GM23338 (cell line): ENCODE results near the gene CTNNA3. TPM values are rescaled to one million over a fixed set of nuclear protein-coding genes. Genes with fewer than 3 reads are reported as not detected.

Experiments used
- ATAC-seq: fragments of 200-7000 bp; cut with Tn5 transposase; 3 replicates; pipeline ENCODE4 v1.9.1; 2020
- DNase-seq: peaks from one replicate; pipeline ENCODE4 v3.0.0-alpha.2; 2015; ENCODE audit warnings: low spot score
- H2AFZ ChIP-seq: fragments of 200-600 bp; sonication (generic); 2 replicates; pipeline ENCODE4 v1.8.0; 2016; ENCODE audit warnings: antibody characterized with exemption, mild to moderate bottlenecking, moderate library complexity
- H3F3A ChIP-seq: fragments of 200-600 bp; sonication (generic); replicated peaks from 2 replicates; pipeline ENCODE4 v1.8.0; 2017; ENCODE audit warnings: antibody characterized with exemption, mixed run types, low read depth
- H3K27ac ChIP-seq: fragments of 200-600 bp; sonication (generic); 2 replicates; pipeline ENCODE4 v1.6.1; 2016; ENCODE audit warnings: low read depth
- H3K27me3 ChIP-seq: fragments of 200-600 bp; sonication (generic); 2 replicates; pipeline ENCODE4 v1.8.0; 2016; ENCODE audit warnings: mild to moderate bottlenecking, mixed run types, moderate library complexity; ENCODE audit not compliant: insufficient read depth
- H3K36me3 ChIP-seq: fragments of 200-600 bp; sonication (generic); 2 replicates; pipeline ENCODE4 v1.8.0; 2016; ENCODE audit warnings: mild to moderate bottlenecking; ENCODE audit not compliant: insufficient read depth
- H3K4me1 ChIP-seq: fragments of 200-600 bp; sonication (generic); 2 replicates; pipeline ENCODE4 v1.8.0; 2016; ENCODE audit warnings: mild to moderate bottlenecking, moderate library complexity; ENCODE audit not compliant: insufficient read depth
- H3K4me2 ChIP-seq: fragments of 200-600 bp; sonication (generic); 2 replicates; pipeline ENCODE4 v1.7.1; 2017; ENCODE audit warnings: mixed run types
- H3K4me3 ChIP-seq: fragments of 200-600 bp; sonication (generic); 2 replicates; pipeline ENCODE4 v1.6.1; 2016; ENCODE audit warnings: mixed run types
- H3K79me2 ChIP-seq: fragments of 200-600 bp; sonication (generic); replicated peaks from 2 replicates; pipeline ENCODE4 v1.8.0; 2017; ENCODE audit warnings: mild to moderate bottlenecking; ENCODE audit not compliant: insufficient read depth
- H3K9me2 ChIP-seq: fragments of 200-600 bp; sonication (generic); 2 replicates; pipeline ENCODE4 v1.8.0; 2017; ENCODE audit not compliant: insufficient read depth
- H4K20me1 ChIP-seq: fragments of 200-600 bp; sonication (generic); replicated peaks from 2 replicates; pipeline ENCODE4 v1.8.0; 2017; ENCODE audit warnings: mild to moderate bottlenecking; ENCODE audit not compliant: insufficient read depth
- H3K27ac Mint-ChIP-seq: 2 replicates; pipeline ENCODE4 v1.8.0; 2020; ENCODE audit warnings: inconsistent platforms, mild to moderate bottlenecking, moderate library complexity, mixed read lengths
- H3K27me3 Mint-ChIP-seq: 3 replicates; pipeline ENCODE4 v1.8.0; 2022; ENCODE audit warnings: low read depth, mild to moderate bottlenecking, moderate library complexity, mixed read lengths, inconsistent platforms; ENCODE audit not compliant: insufficient read depth, poor library complexity
- H3K36me3 Mint-ChIP-seq: 3 replicates; pipeline ENCODE4 v1.8.0; 2021; ENCODE audit warnings: low read depth, mild to moderate bottlenecking, inconsistent platforms, moderate library complexity, mixed read lengths
- H3K4me1 Mint-ChIP-seq: 3 replicates; pipeline ENCODE4 v1.8.0; 2020; ENCODE audit warnings: mild to moderate bottlenecking, inconsistent platforms, mixed read lengths
- H3K4me3 Mint-ChIP-seq: 3 replicates; pipeline ENCODE4 v1.8.0; 2021; ENCODE audit warnings: moderate library complexity, mild to moderate bottlenecking, inconsistent platforms, mixed read lengths
- H3K9me3 Mint-ChIP-seq: 3 replicates; pipeline ENCODE4 v1.8.0; 2020; ENCODE audit warnings: moderate library complexity, mild to moderate bottlenecking, inconsistent platforms, mixed read lengths
- CREB1 ChIP-seq: fragments of 250-450 bp; sonication (Bioruptor Pico); IDR thresholded peaks from 2 replicates; pipeline ENCODE4 v1.5.0; 2020; ENCODE audit warnings: low read depth, mild to moderate bottlenecking, moderate library complexity
- CTCF ChIP-seq, 2 experiments: fragments of 200-600 bp in 1 of 2; sonication (generic) in 1 of 2; conservative IDR thresholded peaks; 2 replicates each; pipeline versions ENCODE4 v1.5.1 to v1.6.1; 2016 to 2017; ENCODE audit warnings: antibody characterized with exemption in 2 of 2, low read depth in 2 of 2, mild to moderate bottlenecking in 2 of 2, moderate library complexity in 1 of 2
- ETS1 ChIP-seq: IDR thresholded peaks from 2 replicates; pipeline ENCODE4 v1.6.1; 2016; ENCODE audit warnings: antibody characterized with exemption
- EZH2 ChIP-seq: fragments of 200-600 bp; sonication (generic); IDR thresholded peaks from one replicate; pipeline ENCODE4 v1.8.0; 2017; ENCODE audit warnings: antibody characterized with exemption, mild to moderate bottlenecking, low read depth; ENCODE audit not compliant: unreplicated experiment
- EZH2phosphoT487 ChIP-seq: fragments of 200-600 bp; sonication (generic); IDR thresholded peaks from one replicate; pipeline ENCODE4 v1.8.1; 2018; ENCODE audit warnings: antibody characterized with exemption; ENCODE audit not compliant: unreplicated experiment
- NANOG ChIP-seq: IDR thresholded peaks from 2 replicates; pipeline ENCODE4 v1.6.1; 2016; ENCODE audit warnings: antibody characterized with exemption, borderline replicate concordance
- POLR2AphosphoS5 ChIP-seq: IDR thresholded peaks from 2 replicates; pipeline ENCODE4 v1.6.1; 2016; ENCODE audit warnings: antibody characterized with exemption, low read depth
- STAT1 ChIP-seq: IDR thresholded peaks from one replicate; pipeline ENCODE4 v1.6.1; 2016; ENCODE audit warnings: antibody characterized with exemption; ENCODE audit not compliant: unreplicated experiment
- ZNF114 ChIP-seq: fragments of 250-450 bp; sonication (Bioruptor Pico); IDR thresholded peaks from 2 replicates; pipeline ENCODE4 v1.5.0; 2020; ENCODE audit warnings: mild to moderate bottlenecking, moderate library complexity
- ZNF331 ChIP-seq: fragments of 250-450 bp; sonication (Bioruptor Pico); IDR thresholded peaks from 2 replicates; pipeline ENCODE4 v1.5.0; 2020; ENCODE audit warnings: low read depth, mild to moderate bottlenecking, moderate library complexity
- ZNF462 ChIP-seq: fragments of 250-450 bp; sonication (Bioruptor Pico); IDR thresholded peaks from 2 replicates; pipeline ENCODE4 v1.5.0; 2020; ENCODE audit warnings: mild to moderate bottlenecking, moderate library complexity
- polyA plus RNA-seq: library from polyadenylated mRNA; unstranded; fragments of >200 nt; fragmentation: Nextera tagmentation; extraction: Ambion mirVana; gene quantifications from 2 replicates; pipeline ENCODE4 v1.2.1, GENCODE V29; 2016
- total RNA-seq: library from RNA; depleted of rRNA; stranded (reverse); fragments of >200 nt; shearing (Covaris generic); gene quantifications from 2 replicates; pipeline ENCODE4 v1.2.3, GENCODE V29; 2014

Gene CTNNA3
- total and polyA plus RNA-seq, 2 experiments from 2014 or later = 0.71 to 3.3 TPM

- Mint-ChIP-seq H3K4me1 (no peaks in the 10 kb centered on the region), H3K27ac (no peak overlapping the region), H3K36me3 (no peaks in the 10 kb centered on the region), H3K9me3 (no peaks in the 10 kb centered on the region), H3K27me3 (no peaks in the 10 kb centered on the region), H3K4me3 (no peak overlapping the region)
- H3K9me2 ChIP-seq = no peaks in the 10 kb centered on the region
- no peaks in the 10 kb centered on the region for H3F3A ChIP-seq
- H3K79me2 ChIP-seq = no peaks in the 10 kb centered on the region
- no peaks in the 10 kb centered on the region for H3K36me3 ChIP-seq
- no peaks in the 10 kb centered on the region for H3K27me3 ChIP-seq
- no peaks in the 10 kb centered on the region for H3K4me1 ChIP-seq
- no peak overlapping the region for H3K27ac ChIP-seq
- ATAC-seq = no peak
- H3K4me2 ChIP-seq = no peak overlapping the region
- DNase-seq = no peak
- no peaks in the 10 kb centered on the region for H4K20me1 ChIP-seq
- H3K4me3 ChIP-seq = no peak overlapping the region
- TF ChIP-seq STAT1 (no peak), EZH2 (no peak), ZNF462 (no peak), ETS1 (no peak), ZNF331 (CRISPR knock-in tag) (no peak), NANOG (no peak), POLR2AphosphoS5 (no peak), CTCF (conservative IDR thresholded peaks at IDR 0.05; ENCODE audit: low read depth in 2 of 2) (no peak), CREB1 (CRISPR knock-in tag) (no peak), EZH2phosphoT487 (no peak), ZNF114 (CRISPR knock-in tag) (no peak)
- H2AFZ ChIP-seq = no peak overlapping the region
These were observed 1108.3 kb downstream of the CTNNA3 start for GRCh38 chr10:66587680-66588050.
